OCI-LY7 (cell line): ENCODE data around the gene C1orf21.

Source experiments
- CTCF ChIP-seq: fragments of 200-600 bp; sonication (generic); conservative IDR thresholded peaks from 2 replicates; pipeline ENCODE4 v1.5.1; 2014; ENCODE audit warnings: mild to moderate bottlenecking, antibody characterized with exemption, low read length, moderate library complexity, mixed read lengths
- EZH2phosphoT487 ChIP-seq: fragments of 200-600 bp; sonication (generic); IDR thresholded peaks from 2 replicates; pipeline ENCODE4 v1.6.1; 2018; ENCODE audit warnings: low read depth, borderline replicate concordance, mild to moderate bottlenecking, mixed run types, antibody characterized with exemption, low read length, moderate library complexity, mixed read lengths

- no peak for TF ChIP-seq CTCF
- TF ChIP-seq EZH2phosphoT487, result no peak
These were observed 32.7 kb downstream of the C1orf21 start for GRCh38 chr1:184419350-184420161.
